ENCODE data around the gene HES1. TPM values are rescaled to one million over a fixed set of nuclear protein-coding genes. Genes with fewer than 3 reads are reported as not detected.
A peak's percentile ranks its signal among the peaks of the same experiment; 100 is the strongest.

HES1 gene
- total RNA-seq, 1 experiment from 2014 or later: 17.4 TPM

- no peak overlapping the region for H3K9ac ChIP-seq (ENCODE audit: low read length)
- no peak overlapping the region for H2AFZ ChIP-seq (ENCODE audit: low read length)
- H3K27ac ChIP-seq (ENCODE audit: low read length): no peak overlapping the region
- no peaks in the 10 kb centered on the region for H3K27me3 ChIP-seq (ENCODE audit: low read length)
- no peak for DNase-seq
- no peak overlapping the region for H3K4me2 ChIP-seq (ENCODE audit: low read depth, low read length, poor library complexity, severe bottlenecking)
- no peaks in the 10 kb centered on the region for H3K9me3 ChIP-seq (ENCODE audit: low read length)
- H3K36me3 ChIP-seq (ENCODE audit: insufficient read depth, low read length): no peaks in the 10 kb centered on the region
- no peaks in the 10 kb centered on the region for H3K79me2 ChIP-seq (ENCODE audit: low read length)
- H3K4me3 ChIP-seq (ENCODE audit: low read length): no peak overlapping the region
- peaks cover 17% of the 10 kb centered on the region for H3K4me1 ChIP-seq (ENCODE audit: low read length)
- H4K20me1 ChIP-seq (ENCODE audit: insufficient read depth, low read depth, low read length): no peaks in the 10 kb centered on the region
- no peaks in the 10 kb centered on the region for H3K9me2 ChIP-seq (replicated peaks; ENCODE audit: insufficient read depth, low read length)
Observed at GRCh38 chr3:194167480-194168282, 31.7 kb downstream of the HES1 start.

GRCh38 chr3:194168994-194169393, 33.0 kb downstream of the HES1 start:
- DNase-seq: peak; percentile 64
- Histone ChIP-seq H3K27ac (ENCODE audit: low read length) (no peak overlapping the region), H4K20me1 (ENCODE audit: insufficient read depth, low read depth, low read length) (no peaks in the 10 kb centered on the region), H3K4me3 (ENCODE audit: low read length) (no peak overlapping the region), H3K9me3 (ENCODE audit: low read length) (no peaks in the 10 kb centered on the region), H3K4me2 (ENCODE audit: low read depth, low read length, poor library complexity, severe bottlenecking) (no peak overlapping the region), H3K79me2 (ENCODE audit: low read length) (no peaks in the 10 kb centered on the region), H3K9ac (ENCODE audit: low read length) (no peak overlapping the region), H2AFZ (ENCODE audit: low read length) (no peak overlapping the region), H3K36me3 (ENCODE audit: insufficient read depth, low read length) (no peaks in the 10 kb centered on the region), H3K4me1 (ENCODE audit: low read length) (peaks cover 17% of the 10 kb centered on the region), H3K27me3 (ENCODE audit: low read length) (no peaks in the 10 kb centered on the region), H3K9me2 (replicated peaks; ENCODE audit: insufficient read depth, low read length) (no peaks in the 10 kb centered on the region)

- Histone ChIP-seq H3K9me2 (replicated peaks; ENCODE audit: insufficient read depth, low read length) (no peaks in the 10 kb centered on the region), H3K79me2 (ENCODE audit: low read length) (no peaks in the 10 kb centered on the region), H3K4me2 (ENCODE audit: low read depth, low read length, poor library complexity, severe bottlenecking) (no peak overlapping the region), H3K9ac (ENCODE audit: low read length) (no peak overlapping the region), H3K27ac (ENCODE audit: low read length) (no peak overlapping the region), H3K27me3 (ENCODE audit: low read length) (no peaks in the 10 kb centered on the region), H3K4me3 (ENCODE audit: low read length) (no peak overlapping the region), H2AFZ (ENCODE audit: low read length) (no peak overlapping the region), H4K20me1 (ENCODE audit: insufficient read depth, low read depth, low read length) (no peaks in the 10 kb centered on the region), H3K9me3 (ENCODE audit: low read length) (no peaks in the 10 kb centered on the region), H3K4me1 (ENCODE audit: low read length) (peaks cover 17% of the 10 kb centered on the region), H3K36me3 (ENCODE audit: insufficient read depth, low read length) (no peaks in the 10 kb centered on the region)
- no peak for DNase-seq
Observed at GRCh38 chr3:194169595-194169994, 33.6 kb downstream of the HES1 start.

GRCh38 chr3:194170793-194171192, 34.8 kb downstream of the HES1 start:
- Histone ChIP-seq H3K9ac (ENCODE audit: low read length) (no peak overlapping the region), H3K27ac (ENCODE audit: low read length) (no peak overlapping the region), H3K27me3 (ENCODE audit: low read length) (no peaks in the 10 kb centered on the region), H4K20me1 (ENCODE audit: insufficient read depth, low read depth, low read length) (no peaks in the 10 kb centered on the region), H3K36me3 (ENCODE audit: insufficient read depth, low read length) (no peaks in the 10 kb centered on the region), H3K9me2 (replicated peaks; ENCODE audit: insufficient read depth, low read length) (no peaks in the 10 kb centered on the region), H3K4me1 (ENCODE audit: low read length) (peaks cover 13% of the 10 kb centered on the region), H3K79me2 (ENCODE audit: low read length) (no peaks in the 10 kb centered on the region), H3K4me2 (ENCODE audit: low read depth, low read length, poor library complexity, severe bottlenecking) (no peak overlapping the region), H2AFZ (ENCODE audit: low read length) (no peak overlapping the region), H3K9me3 (ENCODE audit: low read length) (no peaks in the 10 kb centered on the region), H3K4me3 (ENCODE audit: low read length) (no peak overlapping the region)
- no peak for DNase-seq

GRCh38 chr3:194174406-194174805, 38.5 kb downstream of the HES1 start:
- Histone ChIP-seq H3K4me3 (ENCODE audit: low read length) (no peak overlapping the region), H3K9ac (ENCODE audit: low read length) (no peak overlapping the region), H3K79me2 (ENCODE audit: low read length) (no peaks in the 10 kb centered on the region), H3K27me3 (ENCODE audit: low read length) (no peaks in the 10 kb centered on the region), H4K20me1 (ENCODE audit: insufficient read depth, low read depth, low read length) (no peaks in the 10 kb centered on the region), H2AFZ (ENCODE audit: low read length) (no peak overlapping the region), H3K36me3 (ENCODE audit: insufficient read depth, low read length) (no peaks in the 10 kb centered on the region), H3K9me2 (replicated peaks; ENCODE audit: insufficient read depth, low read length) (no peaks in the 10 kb centered on the region), H3K27ac (ENCODE audit: low read length) (no peak overlapping the region), H3K4me2 (ENCODE audit: low read depth, low read length, poor library complexity, severe bottlenecking) (no peak overlapping the region), H3K4me1 (ENCODE audit: low read length) (peaks cover 3% of the 10 kb centered on the region), H3K9me3 (ENCODE audit: low read length) (no peaks in the 10 kb centered on the region)
- no peak for DNase-seq

GRCh38 chr3:194174980-194175379, 39.0 kb downstream of the HES1 start:
- Histone ChIP-seq H4K20me1 (ENCODE audit: insufficient read depth, low read depth, low read length) (no peaks in the 10 kb centered on the region), H3K4me2 (ENCODE audit: low read depth, low read length, poor library complexity, severe bottlenecking) (no peak overlapping the region), H3K9me3 (ENCODE audit: low read length) (no peaks in the 10 kb centered on the region), H3K4me3 (ENCODE audit: low read length) (no peak overlapping the region), H3K36me3 (ENCODE audit: insufficient read depth, low read length) (no peaks in the 10 kb centered on the region), H2AFZ (ENCODE audit: low read length) (no peak overlapping the region), H3K27ac (ENCODE audit: low read length) (no peak overlapping the region), H3K79me2 (ENCODE audit: low read length) (no peaks in the 10 kb centered on the region), H3K9me2 (replicated peaks; ENCODE audit: insufficient read depth, low read length) (no peaks in the 10 kb centered on the region), H3K27me3 (ENCODE audit: low read length) (no peaks in the 10 kb centered on the region), H3K9ac (ENCODE audit: low read length) (no peak overlapping the region), H3K4me1 (ENCODE audit: low read length) (no peaks in the 10 kb centered on the region)
- no peak for DNase-seq

GRCh38 chr3:194176274-194176991, 40.5 kb downstream of the HES1 start:
- H3K4me1 ChIP-seq (ENCODE audit: low read length): no peaks in the 10 kb centered on the region
- H3K36me3 ChIP-seq (ENCODE audit: insufficient read depth, low read length): no peaks in the 10 kb centered on the region
- no peaks in the 10 kb centered on the region for H3K27me3 ChIP-seq (ENCODE audit: low read length)
- H4K20me1 ChIP-seq (ENCODE audit: insufficient read depth, low read depth, low read length): no peaks in the 10 kb centered on the region
- no peak overlapping the region for H3K4me2 ChIP-seq (ENCODE audit: low read depth, low read length, poor library complexity, severe bottlenecking)
- no peaks in the 10 kb centered on the region for H3K9me3 ChIP-seq (ENCODE audit: low read length)
- no peaks in the 10 kb centered on the region for H3K79me2 ChIP-seq (ENCODE audit: low read length)
- no peak overlapping the region for H3K27ac ChIP-seq (ENCODE audit: low read length)
- H2AFZ ChIP-seq (ENCODE audit: low read length): no peak overlapping the region
- H3K9me2 ChIP-seq (replicated peaks; ENCODE audit: insufficient read depth, low read length): no peaks in the 10 kb centered on the region
- no peak overlapping the region for H3K9ac ChIP-seq (ENCODE audit: low read length)
- H3K4me3 ChIP-seq (ENCODE audit: low read length): no peak overlapping the region
- no peak for DNase-seq

- Histone ChIP-seq H3K4me3 (ENCODE audit: low read length) (no peak overlapping the region), H2AFZ (ENCODE audit: low read length) (no peak overlapping the region), H4K20me1 (ENCODE audit: insufficient read depth, low read depth, low read length) (no peaks in the 10 kb centered on the region), H3K9me2 (replicated peaks; ENCODE audit: insufficient read depth, low read length) (no peaks in the 10 kb centered on the region), H3K27ac (ENCODE audit: low read length) (no peak overlapping the region), H3K9me3 (ENCODE audit: low read length) (no peaks in the 10 kb centered on the region), H3K79me2 (ENCODE audit: low read length) (no peaks in the 10 kb centered on the region), H3K4me1 (ENCODE audit: low read length) (no peaks in the 10 kb centered on the region), H3K27me3 (ENCODE audit: low read length) (no peaks in the 10 kb centered on the region), H3K36me3 (ENCODE audit: insufficient read depth, low read length) (no peaks in the 10 kb centered on the region), H3K9ac (ENCODE audit: low read length) (no peak overlapping the region), H3K4me2 (ENCODE audit: low read depth, low read length, poor library complexity, severe bottlenecking) (no peak overlapping the region)
- no peak for DNase-seq
Observed at GRCh38 chr3:194177141-194177540, 41.2 kb downstream of the HES1 start.

Measured in Karpas-422 (cell line).